GM19099 (cell line): Measurements from ENCODE around the gene MRPL52.

ENCODE experiments used
- POLR2A ChIP-seq: IDR thresholded peaks from 3 replicates; pipeline ENCODE4 v1.6.1; 2011; ENCODE audit warnings: low read depth; ENCODE audit not compliant: insufficient read length; ENCODE audit errors: extremely low read depth

The MRPL52 gene

DNA sequence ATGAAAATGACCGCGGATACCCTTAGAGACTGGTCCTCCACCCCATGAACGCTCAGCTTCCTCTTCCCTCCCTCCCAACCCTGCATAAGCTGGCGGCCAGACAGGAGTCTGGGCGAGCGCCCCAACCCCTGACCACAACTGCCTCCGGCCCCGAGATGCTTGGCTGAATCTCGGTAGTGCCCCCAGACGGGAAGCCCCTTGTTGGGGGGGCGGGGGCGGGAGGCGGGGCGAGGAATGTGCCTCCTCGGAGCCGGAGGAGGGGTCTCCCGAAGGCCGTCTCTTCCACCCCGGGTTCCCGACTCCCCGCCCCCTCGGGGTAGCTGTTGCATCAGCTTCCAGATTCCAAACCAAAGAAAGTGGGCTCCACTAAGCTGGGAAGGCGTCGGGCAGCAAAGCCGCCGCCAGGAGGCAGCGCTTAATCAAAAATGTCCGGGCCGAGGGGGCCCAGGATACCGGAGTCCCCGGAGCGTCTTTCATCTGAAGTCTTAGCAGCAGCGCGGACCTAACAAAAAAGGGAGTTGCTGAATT is 7.1 kb upstream of the MRPL52 start:
- TF ChIP-seq POLR2A, result peak; percentile 35

DNA sequence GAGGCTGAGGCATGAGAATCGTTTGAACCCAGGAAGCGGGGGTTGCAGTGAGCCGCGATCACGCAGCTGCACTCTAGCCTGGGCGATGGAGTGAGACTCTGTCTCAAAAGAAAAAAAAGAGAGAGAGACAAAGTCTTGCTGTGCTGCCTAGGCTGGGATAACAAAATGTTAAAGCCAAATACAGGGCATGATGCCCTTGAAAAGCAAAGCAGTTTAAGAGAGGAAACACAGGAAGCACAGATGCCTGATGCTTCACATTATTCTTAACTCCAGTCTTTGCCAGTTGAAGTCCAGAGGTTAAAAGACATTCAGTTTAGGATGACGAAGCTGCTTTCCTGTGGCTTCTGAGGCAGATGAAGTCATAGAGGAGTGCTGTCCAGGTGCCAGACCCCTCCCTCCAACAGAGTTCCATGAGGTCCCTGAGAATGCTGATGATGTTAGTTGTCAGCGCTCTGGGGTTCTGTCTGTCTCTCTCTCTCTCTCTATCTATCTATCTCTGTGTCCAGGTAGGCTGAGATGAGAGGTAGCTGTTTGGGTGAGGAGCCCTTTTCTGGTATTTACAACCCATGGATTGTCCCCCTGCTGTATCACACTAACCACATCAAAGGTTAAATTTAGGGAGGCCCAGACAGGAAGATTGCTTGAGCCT is 4.9 kb upstream of the MRPL52 start:
- no peak for TF ChIP-seq POLR2A

DNA sequence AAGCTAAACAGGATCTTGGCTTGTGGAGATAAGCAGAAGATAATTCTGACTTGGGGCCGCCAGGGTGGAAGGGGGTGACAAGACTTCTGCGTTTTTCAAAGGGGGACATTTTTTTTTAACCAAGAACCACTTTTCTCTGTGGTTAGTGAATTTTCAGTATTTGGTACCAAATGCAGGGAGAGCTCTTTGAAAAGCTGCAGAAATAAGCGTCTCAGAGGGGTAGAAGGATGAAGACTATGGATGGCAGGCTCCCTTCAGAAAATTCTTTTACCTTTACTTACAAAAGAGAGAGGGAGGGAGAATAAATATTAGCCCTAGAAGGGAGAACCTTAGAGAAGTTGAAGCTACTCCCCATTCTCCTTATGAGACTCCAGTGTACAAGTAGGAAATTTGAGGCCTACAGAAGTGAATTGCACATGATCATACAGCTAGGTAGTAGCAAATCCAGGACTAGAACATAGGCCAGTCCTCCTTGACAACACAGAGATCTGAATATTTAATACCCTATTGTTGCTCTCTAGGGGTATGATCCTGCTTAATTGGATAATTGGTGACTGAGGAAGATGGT is 840 bp downstream of the MRPL52 start:
- no peak for TF ChIP-seq POLR2A

DNA sequence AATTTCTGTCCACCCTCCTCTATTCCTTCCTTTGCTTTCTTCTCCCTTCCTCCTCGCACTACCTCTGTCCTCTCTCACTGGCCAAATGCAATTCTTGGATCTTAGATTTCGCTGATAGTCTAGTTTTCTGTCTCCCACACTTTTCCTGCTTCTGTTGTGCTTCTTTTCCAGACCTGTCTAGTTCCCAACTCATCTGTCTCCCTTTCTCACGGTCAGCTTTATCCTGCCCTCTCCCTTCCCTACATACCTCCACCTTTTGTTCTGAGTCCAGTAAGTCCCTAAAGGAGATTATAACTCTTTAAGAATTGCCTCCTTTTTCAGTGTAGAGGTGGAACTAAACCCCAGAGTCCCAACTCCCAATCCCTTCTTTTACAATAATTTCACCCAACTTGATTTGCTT is 5.8 kb downstream of the MRPL52 start:
- TF ChIP-seq POLR2A, result no peak

DNA sequence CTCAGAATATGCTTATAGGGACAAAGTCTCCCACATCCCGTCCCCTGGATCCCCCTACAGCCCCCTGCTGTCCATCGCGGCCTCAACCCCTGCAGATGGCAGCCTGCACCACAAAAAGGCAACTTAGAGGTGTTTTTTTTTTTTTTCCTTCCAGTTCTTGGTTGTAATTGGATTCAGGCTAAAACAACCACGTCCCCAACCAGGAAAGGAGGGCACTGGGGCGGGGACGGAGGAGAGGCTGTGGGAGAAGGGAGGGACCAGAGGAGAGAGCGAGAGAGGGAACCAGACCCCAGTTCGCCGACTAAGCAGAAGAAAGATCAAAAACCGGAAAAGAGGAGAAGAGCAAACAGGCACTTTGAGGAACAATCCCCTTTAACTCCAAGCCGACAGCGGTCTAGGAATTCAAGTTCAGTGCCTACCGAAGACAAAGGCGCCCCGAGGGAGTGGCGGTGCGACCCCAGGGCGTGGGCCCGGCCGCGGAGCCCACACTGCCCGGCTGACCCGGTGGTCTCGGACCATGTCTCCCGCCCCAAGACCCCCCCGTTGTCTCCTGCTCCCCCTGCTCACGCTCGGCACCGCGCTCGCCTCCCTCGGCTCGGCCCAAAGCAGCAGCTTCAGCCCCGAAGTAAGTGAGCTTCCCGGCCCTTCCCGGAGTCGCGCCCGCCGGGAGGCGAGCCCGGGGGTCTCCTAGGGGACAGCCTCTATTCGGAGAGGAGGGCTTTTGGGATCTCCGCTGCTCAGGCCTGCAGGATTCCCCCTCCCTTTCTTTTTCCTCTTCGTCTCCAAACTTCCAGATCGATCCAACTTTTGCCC is 6.8 kb downstream of the MRPL52 start, which contains the start of gene MMP14:
MMP14 (plus strand) TSS at position 285 of the 813 bp plus-strand sequence; CDS start at position 518, 233 bp downstream.
- no peak for TF ChIP-seq POLR2A

DNA sequence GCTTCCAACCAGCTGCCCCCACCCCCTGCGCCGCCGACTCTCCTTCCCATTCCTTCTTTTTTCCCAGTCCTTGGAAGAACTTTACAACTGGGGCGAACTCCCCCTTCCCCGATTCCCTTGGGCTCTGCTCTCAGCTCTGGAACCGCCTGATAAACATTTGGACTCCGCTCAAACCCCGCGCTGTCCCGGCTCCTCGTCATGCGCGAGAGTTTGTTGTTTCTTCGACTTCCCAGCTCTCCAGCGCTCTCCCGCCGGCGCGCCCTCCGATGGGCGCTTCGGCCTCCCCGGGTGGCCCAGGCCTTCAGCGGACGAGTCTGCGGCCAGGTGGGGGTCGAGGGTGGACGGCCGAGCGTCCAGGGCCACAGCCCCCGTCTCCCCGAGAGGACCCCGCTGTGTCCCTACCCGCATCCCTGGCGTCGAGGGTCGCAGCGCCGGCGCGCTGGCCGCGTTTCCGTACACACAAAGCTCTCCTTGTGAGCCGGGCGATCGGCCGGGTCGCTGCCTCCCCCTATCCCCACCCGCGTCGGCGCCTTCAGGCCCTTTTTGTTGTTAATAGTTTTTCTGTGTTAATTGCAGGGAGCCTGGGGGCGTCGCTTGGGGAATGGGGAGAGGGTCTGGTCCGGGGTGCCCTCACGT is 7.5 kb downstream of the MRPL52 start:
- no peak for TF ChIP-seq POLR2A

DNA sequence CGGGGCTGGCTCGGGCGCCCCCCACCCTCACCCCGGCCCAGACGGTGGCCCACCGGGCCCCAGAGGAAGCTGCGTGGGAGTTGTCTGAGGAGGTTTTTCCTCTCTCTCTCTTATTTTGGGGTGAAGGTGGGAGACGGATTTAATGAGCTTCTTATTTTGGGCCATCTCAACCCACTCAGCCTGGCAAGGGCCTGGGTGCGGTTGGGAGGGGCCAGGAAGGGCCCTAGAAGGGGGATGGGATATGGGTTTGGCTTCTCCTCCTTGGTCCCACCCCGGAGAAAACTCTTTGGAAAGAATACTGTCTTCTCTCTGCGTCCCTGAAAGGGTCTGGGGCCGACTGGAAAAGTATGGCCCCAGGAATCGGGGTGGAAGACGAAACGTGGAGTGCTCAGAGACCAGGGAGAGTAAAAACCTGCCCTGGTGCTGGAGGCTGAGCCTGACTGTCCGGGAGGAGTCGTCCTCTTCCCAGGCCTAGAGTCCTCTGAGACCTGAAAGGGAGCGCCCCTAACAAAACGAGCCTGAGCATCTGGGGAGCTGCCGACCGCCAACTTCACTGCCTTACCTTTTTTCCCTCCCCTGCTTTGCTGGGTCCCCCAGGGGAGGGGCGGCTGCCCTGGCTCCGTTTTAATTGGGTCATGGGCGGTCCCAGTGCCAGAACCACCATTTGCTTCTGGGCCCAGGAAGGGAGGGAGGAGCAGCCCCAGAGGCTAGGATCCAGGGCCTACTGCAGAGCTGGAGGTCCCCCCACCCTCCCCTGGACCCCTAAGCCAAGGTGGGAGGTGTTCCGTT is 8.3 kb downstream of the MRPL52 start:
- TF ChIP-seq POLR2A, result no peak

DNA sequence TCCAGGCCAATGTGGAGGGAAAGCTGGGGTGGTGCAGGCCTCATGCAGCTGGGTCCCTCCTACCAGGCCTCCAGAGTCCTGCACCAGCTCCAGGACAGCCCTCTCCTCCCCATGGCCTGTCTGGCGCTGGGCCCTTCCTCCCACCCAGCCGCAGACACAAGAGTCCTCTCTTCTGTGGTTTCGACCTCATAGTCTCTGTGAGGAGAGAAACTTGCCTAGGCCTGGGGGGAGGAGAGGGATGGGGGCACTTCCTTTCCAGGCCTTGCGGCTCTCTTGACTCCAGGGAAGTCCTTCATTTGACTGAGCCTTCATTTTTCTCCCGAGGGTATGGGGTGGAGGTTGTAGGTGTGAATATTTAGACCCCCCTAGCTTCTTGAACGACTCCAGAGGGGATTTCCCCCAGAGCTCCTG is 8.9 kb downstream of the MRPL52 start:
- no peak for TF ChIP-seq POLR2A

DNA sequence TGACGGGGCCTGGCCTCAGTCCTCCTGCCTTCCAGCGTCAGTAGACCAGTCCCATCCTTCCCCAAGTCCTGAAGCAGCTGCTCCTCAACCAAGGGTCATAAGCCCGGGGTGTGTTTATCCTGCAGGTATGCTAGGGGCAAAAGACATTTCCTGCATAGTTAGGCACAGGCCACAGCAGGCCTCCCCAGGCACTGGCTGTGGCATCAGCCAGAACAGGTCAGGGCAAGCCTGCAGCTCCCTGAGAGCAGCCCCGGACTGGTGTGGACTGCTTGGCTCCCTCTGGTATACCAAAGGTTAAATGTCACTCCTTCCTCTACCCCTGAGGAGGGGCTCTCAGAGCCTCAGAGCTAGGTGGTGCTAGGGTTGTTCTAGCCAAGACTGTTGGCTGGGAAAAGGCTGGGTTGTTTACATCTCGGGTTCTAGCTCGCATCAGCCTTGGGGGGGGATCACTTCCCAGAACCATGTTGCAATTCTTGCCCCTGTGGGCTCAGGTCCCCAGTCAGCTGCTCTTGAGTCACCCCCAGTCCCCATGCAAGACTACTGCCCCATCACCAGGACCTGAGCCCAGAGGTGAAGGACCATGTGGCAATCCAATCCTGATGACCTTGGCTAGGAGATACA is 9.6 kb downstream of the MRPL52 start:
- no peak for TF ChIP-seq POLR2A

DNA sequence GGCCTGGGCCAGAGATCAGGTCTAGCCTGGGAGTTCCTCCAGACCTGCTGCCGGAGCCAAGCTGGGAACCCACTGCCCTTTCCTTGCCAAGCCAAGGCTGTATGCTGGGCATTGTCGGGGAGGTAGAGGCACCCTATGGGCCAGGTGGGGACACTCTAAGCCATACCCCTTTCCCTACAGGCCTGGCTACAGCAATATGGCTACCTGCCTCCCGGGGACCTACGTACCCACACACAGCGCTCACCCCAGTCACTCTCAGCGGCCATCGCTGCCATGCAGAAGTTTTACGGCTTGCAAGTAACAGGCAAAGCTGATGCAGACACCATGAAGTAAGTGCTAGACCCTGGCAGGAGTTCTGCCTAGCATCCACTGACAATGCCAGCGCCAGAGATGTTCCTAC is 11.6 kb downstream of the MRPL52 start:
- TF ChIP-seq POLR2A, result no peak

DNA sequence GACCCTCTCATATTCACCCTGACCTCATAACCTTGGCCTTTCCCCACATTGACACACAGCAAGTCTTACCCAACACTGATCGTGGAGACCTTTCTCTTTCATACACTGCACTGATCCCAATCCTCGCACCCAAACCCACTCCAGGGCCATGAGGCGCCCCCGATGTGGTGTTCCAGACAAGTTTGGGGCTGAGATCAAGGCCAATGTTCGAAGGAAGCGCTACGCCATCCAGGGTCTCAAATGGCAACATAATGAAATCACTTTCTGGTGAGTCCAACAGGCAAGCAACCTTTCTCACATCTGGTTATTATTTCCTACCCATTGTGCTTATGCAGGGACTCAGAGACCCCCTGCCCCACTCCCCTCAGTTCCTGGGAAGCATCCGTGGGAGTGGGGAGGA is 12.1 kb downstream of the MRPL52 start:
- TF ChIP-seq POLR2A, result no peak

DNA sequence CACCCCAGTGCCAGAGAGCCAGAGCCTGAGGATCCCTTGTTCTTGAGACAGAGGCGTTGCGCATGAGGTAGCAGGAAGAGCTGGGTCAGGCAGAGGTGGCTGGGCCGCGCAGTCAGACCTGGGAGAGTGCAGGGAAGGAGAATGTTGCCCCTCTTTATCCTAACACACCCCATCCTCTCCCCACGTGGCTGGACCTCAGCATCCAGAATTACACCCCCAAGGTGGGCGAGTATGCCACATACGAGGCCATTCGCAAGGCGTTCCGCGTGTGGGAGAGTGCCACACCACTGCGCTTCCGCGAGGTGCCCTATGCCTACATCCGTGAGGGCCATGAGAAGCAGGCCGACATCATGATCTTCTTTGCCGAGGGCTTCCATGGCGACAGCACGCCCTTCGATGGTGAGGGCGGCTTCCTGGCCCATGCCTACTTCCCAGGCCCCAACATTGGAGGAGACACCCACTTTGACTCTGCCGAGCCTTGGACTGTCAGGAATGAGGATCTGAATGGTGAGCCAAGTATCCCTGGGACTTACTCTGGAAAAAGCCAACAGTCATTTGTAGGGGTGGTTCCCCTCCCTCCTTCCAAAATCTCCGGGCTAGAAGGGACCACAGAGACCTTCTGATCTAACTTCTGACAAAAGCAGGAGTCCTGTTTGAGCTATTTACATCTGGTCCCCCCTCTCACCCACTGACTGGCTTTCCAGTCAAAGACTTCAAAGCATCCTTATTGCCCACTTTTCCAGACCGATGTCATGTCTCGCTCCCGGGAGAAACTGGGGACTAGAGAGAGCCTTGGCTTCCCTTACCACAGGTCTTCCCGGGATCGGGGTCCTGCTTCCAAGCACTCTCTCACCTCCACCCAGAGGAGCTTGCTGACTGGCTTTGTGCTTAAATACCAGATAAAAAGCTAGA is 12.8 kb downstream of the MRPL52 start:
- no peak for TF ChIP-seq POLR2A
